Liver (tissue), 9 donors: ENCODE results near the gene NBPF19. TPM values are rescaled to one million over a fixed set of nuclear protein-coding genes. Genes with fewer than 3 reads are reported as not detected.
A peak's percentile ranks its signal among the peaks of the same experiment; 100 is the strongest.
"Not testable (repeated sequence)": the region's sequence is repeated elsewhere in the genome, so short reads cannot be mapped to it uniquely, and the experiment has no call there.

Experiments used
- DNase-seq: peaks from one replicate; pipeline ENCODE4 v3.0.0-alpha.2; 2017; ENCODE audit warnings: low spot score
- H3K27ac ChIP-seq, 2 donors: one replicate each; pipeline ENCODE4 v1.7.0; 2013; ENCODE audit warnings: inconsistent platforms in 2 of 2, low read length in 2 of 2, control low read depth in 1 of 2, low read depth in 1 of 2, mild to moderate bottlenecking in 1 of 2
- H3K27me3 ChIP-seq, 4 donors: one replicate each; pipeline versions ENCODE4 v1.6.1 to v1.7.0; 2013; ENCODE audit warnings: low read length in 3 of 4, inconsistent platforms in 1 of 4, mild to moderate bottlenecking in 1 of 4, moderate library complexity in 1 of 4; ENCODE audit not compliant: control insufficient read depth in 4 of 4, insufficient read depth in 4 of 4
- H3K36me3 ChIP-seq, 4 donors: one replicate each; pipeline versions ENCODE4 v1.6.1 to v1.7.0; 2013; ENCODE audit warnings: low read length in 3 of 4, mild to moderate bottlenecking in 3 of 4, low read depth in 1 of 4, moderate library complexity in 1 of 4; ENCODE audit not compliant: control insufficient read depth in 4 of 4, insufficient read depth in 3 of 4
- H3K4me1 ChIP-seq, 4 donors: one replicate each; pipeline versions ENCODE4 v1.6.1 to v1.7.0; 2013; ENCODE audit warnings: low read length in 3 of 4, mild to moderate bottlenecking in 3 of 4, moderate library complexity in 1 of 4; ENCODE audit not compliant: control insufficient read depth in 4 of 4, insufficient read depth in 4 of 4
- H3K4me3 ChIP-seq, 3 donors: one replicate each; pipeline versions ENCODE4 v1.6.1 to v1.7.0; 2013; ENCODE audit warnings: low read length in 3 of 3, control low read depth in 1 of 3, low read depth in 1 of 3, mild to moderate bottlenecking in 1 of 3
- H3K9ac ChIP-seq, 2 donors: one replicate each; pipeline ENCODE4 v1.7.0; 2013; ENCODE audit warnings: low read length in 2 of 2, mild to moderate bottlenecking in 2 of 2, moderate library complexity in 2 of 2, control low read depth in 1 of 2, low read depth in 1 of 2
- H3K9me3 ChIP-seq, 4 donors: one replicate each; pipeline versions ENCODE4 v1.6.1 to v1.7.0; 2013; ENCODE audit warnings: low read length in 3 of 4; ENCODE audit not compliant: control insufficient read depth in 4 of 4
- ATF3 ChIP-seq: IDR thresholded peaks from 2 replicates; pipeline ENCODE4 v1.6.1; 2016; ENCODE audit warnings: antibody characterized with exemption
- FOXA1 ChIP-seq: IDR thresholded peaks from 2 replicates; pipeline ENCODE4 v1.6.1; 2016; ENCODE audit warnings: antibody characterized with exemption
- FOXA2 ChIP-seq: IDR thresholded peaks from 2 replicates; pipeline ENCODE4 v1.6.1; 2016; ENCODE audit warnings: antibody characterized with exemption
- HNF4A ChIP-seq, 2 donors: conservative IDR thresholded peaks; 2 replicates each; pipeline ENCODE4 v1.6.1; 2016; ENCODE audit warnings: antibody characterized with exemption in 2 of 2, mild to moderate bottlenecking in 2 of 2
- JUND ChIP-seq, 2 donors: IDR thresholded peaks; 2 replicates each; pipeline ENCODE4 v1.6.1; 2016; ENCODE audit warnings: antibody characterized with exemption in 2 of 2
- RXRA ChIP-seq, 2 donors: IDR thresholded peaks; 2 replicates each; pipeline ENCODE4 v1.6.1; 2017 to 2018; ENCODE audit warnings: antibody characterized with exemption in 2 of 2, mild to moderate bottlenecking in 1 of 2
- SP1 ChIP-seq: IDR thresholded peaks from 2 replicates; pipeline ENCODE4 v1.6.1; 2018; ENCODE audit warnings: antibody characterized with exemption, mild to moderate bottlenecking
- WGBS: extraction: QIAGEN DNeasy Blood & Tissue Kit; methylation state at CpG from one replicate; pipeline ENCODE4 v1.1.7; 2013; 5-methylcytosine and 5-hydroxymethylcytosine counted together
- polyA plus RNA-seq, 2 donors: library from polyadenylated mRNA; stranded (reverse) in 1 of 2; unstranded in 1 of 2; fragments of 200-250 nt in 1 of 2; fragments of >200 nt in 1 of 2; fragmentation: Nextera tagmentation in 1 of 2; extraction: Ambion mirVana in 1 of 2; gene quantifications; one replicate each; pipeline versions ENCODE4 v1.2.1 to v1.2.3, GENCODE V29; 2013 to 2015
- total RNA-seq, 2 donors: library from RNA; depleted of rRNA; stranded (reverse); fragments of >200 nt; gene quantifications; one replicate each; pipeline ENCODE4 v1.2.3, GENCODE V29; 2014
- donor health status: healthy.
- donor health status: healthy.
- donor health status: healthy.
- donor health status: healthy.
- donor health status: healthy.

Gene NBPF19
- total RNA-seq = 10 to 100 TPM in 1 of 2 donors, 1 to 10 TPM in 1; 4.7 to 17.7 TPM
- 1 to 10 TPM; 1.5 to 2.3 TPM for polyA plus RNA-seq

DNA sequence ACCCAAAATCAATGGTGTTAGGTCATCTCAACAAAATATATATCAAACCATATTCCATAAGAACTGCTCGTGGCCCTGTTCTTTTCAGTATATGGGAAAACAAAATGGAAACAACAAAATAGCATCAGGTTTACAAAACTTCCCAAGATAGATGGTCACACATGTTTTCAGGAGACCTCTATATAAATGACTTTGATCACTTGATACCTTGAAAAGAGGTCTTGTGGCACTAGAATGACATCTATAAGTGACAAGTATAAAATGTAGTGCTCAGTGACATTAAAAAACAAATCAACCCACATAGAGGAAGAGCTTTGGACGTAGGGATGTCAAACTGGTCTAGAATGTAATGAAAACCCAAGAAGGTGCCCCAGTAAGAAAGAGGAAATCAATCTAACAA is at the start of gene NBPF19:
TSS of gene NBPF19 (plus strand) at position 301 of the 400 bp plus-strand sequence. CDS start 888 bp downstream, outside the sequence.
- not testable (repeated sequence) for H3K36me3 ChIP-seq, H3K4me3 ChIP-seq, H3K27ac ChIP-seq, H3K4me1 ChIP-seq, DNase-seq, H3K9me3 ChIP-seq, H3K9ac ChIP-seq, H3K27me3 ChIP-seq
- WGBS = 88% methylated on average over 1 of the region's 2 CpGs

DNA sequence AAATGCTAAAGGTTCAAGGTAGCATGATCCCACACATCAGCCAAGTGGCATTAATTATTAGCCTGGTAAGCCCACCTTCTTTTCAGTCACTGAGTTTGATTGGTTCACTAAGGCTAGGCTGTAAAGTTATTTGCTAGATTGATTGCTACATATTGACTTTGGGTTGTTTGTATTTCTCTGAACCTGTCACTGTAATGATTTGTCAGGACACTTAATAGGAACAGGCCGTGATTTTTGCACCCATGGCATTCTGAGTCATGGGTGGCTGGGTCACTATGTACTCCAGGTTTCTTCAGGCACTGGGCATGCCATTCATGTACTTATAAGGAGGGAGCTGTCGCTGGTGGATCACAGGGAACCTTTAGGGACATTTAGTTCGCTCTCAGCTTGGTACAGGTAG is 46.5 kb upstream of the NBPF19 start:
- H3K9ac ChIP-seq, H3K36me3 ChIP-seq, DNase-seq, H3K27me3 ChIP-seq, H3K4me3 ChIP-seq, H3K4me1 ChIP-seq, H3K9me3 ChIP-seq: not testable (repeated sequence)
- 23% methylated on average over 2 of the region's 3 CpGs for WGBS
- H3K27ac ChIP-seq = peak overlapping the region; percentile 31 to 35
- TF ChIP-seq JUND (IDR thresholded peaks at IDR 0.05) (peak in 1 of 2 donors; percentile 57), FOXA2 (peak; percentile 74), SP1 (peak; percentile 38), ATF3 (peak; percentile 21), HNF4A (conservative IDR thresholded peaks at IDR 0.05) (peak; percentile 43 to 51), RXRA (IDR thresholded peaks at IDR 0.05) (peak; percentile 38), FOXA1 (peak; percentile 60)

DNA sequence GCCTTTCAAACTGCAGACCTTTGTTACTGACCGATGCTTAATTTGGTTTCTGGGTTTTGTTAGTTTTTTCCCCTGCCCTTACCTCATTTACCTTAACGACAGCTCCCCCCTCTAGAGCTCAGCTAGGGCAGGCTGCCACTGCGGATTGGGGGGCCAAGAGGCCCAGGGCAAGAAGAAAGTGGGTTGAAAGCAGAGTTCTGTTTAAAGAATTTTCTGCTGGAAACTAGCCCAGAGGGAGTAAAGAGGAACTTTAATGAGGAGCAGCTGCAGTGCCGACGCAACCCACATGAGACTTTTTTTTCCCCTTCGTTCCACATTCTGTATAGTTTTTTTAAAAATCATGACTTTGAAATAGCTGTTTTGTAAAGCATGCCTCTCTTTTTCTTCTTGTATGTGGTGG is 29.4 kb upstream of the NBPF19 start:
- WGBS = 12% methylated on average over 5 of the region's 6 CpGs
- H3K4me3 ChIP-seq, H3K27ac ChIP-seq, DNase-seq, H3K9ac ChIP-seq, H3K9me3 ChIP-seq, H3K27me3 ChIP-seq, H3K36me3 ChIP-seq, H3K4me1 ChIP-seq: not testable (repeated sequence)

DNA sequence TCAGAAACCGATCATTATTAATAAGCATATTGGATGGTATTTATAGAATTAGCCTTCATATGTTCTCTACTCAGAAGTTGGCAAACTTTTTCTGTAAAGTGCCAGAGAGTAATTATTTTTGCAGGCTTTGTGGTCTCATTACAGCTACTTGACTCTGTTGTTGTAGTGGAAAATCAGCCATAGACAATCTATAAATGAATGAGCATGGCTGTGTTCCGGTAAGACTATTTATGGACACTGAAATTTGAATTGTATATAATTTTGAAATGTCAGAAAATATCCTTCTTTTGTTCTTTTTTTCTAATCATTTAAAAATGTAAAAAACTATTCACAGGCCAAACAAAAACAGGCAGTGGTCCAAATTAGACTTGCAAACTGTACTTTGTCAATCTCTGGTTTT is 22.6 kb upstream of the NBPF19 start:
- DNase-seq, H3K4me3 ChIP-seq, H3K4me1 ChIP-seq, H3K27me3 ChIP-seq, H3K36me3 ChIP-seq, H3K9ac ChIP-seq, H3K9me3 ChIP-seq, H3K27ac ChIP-seq: not testable (repeated sequence)
- WGBS = 95% methylated on average over 1 of the region's 2 CpGs

DNA sequence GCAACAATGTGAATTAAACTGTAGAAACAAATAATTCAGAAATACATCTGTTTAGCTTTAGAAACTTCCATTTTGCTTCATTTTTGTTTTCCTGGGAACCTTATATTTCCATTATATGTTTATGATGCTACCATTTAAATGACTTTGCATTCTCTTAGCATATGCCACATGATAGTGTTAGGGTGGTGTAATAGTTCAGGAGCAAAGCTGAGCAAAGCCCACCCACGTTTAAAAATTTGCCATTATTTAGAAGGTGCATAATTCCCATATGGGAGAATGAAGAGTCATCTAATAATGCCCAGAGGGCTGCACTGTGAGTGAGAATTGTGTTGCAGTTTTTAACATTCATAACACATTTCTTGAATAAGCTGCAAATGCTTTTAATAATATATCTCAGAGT is 22.2 kb upstream of the NBPF19 start:
- no CpG with 5 or more reads among the region's 1 CpG for WGBS
- H3K4me1 ChIP-seq, H3K9ac ChIP-seq: not testable (repeated sequence)

More for the DNA sequence above, 22.2 kb upstream of the NBPF19 start:
- H3K36me3 ChIP-seq, H3K27ac ChIP-seq, H3K9me3 ChIP-seq, DNase-seq, H3K4me3 ChIP-seq, H3K27me3 ChIP-seq: not testable (repeated sequence)
